ENCODE results near the gene LYPD5.
"Not testable (repeated sequence)": the region's sequence is repeated elsewhere in the genome, so short reads cannot be mapped to it uniquely, and the experiment has no call there.

LYPD5 gene

GRCh38 chr19:43776286-43776685, 26.0 kb downstream of the LYPD5 start:
- no peak for DNase-seq

GRCh38 chr19:43775299-43775890, 26.9 kb downstream of the LYPD5 start:
- no peak for DNase-seq

- not testable (repeated sequence) for DNase-seq
These were observed 27.3 kb downstream of the LYPD5 start for GRCh38 chr19:43774940-43775258.

- DNase-seq, result no peak
These were observed 27.9 kb downstream of the LYPD5 start for GRCh38 chr19:43774103-43774939.

GRCh38 chr19:43773725-43774102, 28.5 kb downstream of the LYPD5 start:
- peak; percentile 10 to 50 for DNase-seq

GRCh38 chr19:43769256-43769655, 33.0 kb downstream of the LYPD5 start:
- DNase-seq, result no peak

- DNase-seq, result no peak
These were observed 33.8 kb downstream of the LYPD5 start for GRCh38 chr19:43768273-43769050.

GRCh38 chr19:43767818-43768217, 34.4 kb downstream of the LYPD5 start:
- no peak for DNase-seq

GRCh38 chr19:43767316-43767715, 34.9 kb downstream of the LYPD5 start:
- no peak for DNase-seq

- no peak for DNase-seq
These were observed 35.5 kb downstream of the LYPD5 start for GRCh38 chr19:43766755-43767043.

GRCh38 chr19:43765109-43765876, 37.0 kb downstream of the LYPD5 start:
- no peak for DNase-seq

- DNase-seq, result not testable (repeated sequence)
These were observed 37.6 kb downstream of the LYPD5 start for GRCh38 chr19:43764684-43765083.

- no peak for DNase-seq
These were observed 38.7 kb downstream of the LYPD5 start for GRCh38 chr19:43763473-43763939.

GRCh38 chr19:43762814-43763213, 39.4 kb downstream of the LYPD5 start:
- no peak for DNase-seq

GRCh38 chr19:43760941-43761340, 41.3 kb downstream of the LYPD5 start:
- no peak for DNase-seq

GRCh38 chr19:43759515-43759914, 42.7 kb downstream of the LYPD5 start:
- DNase-seq, result no peak

- DNase-seq, result peak; percentile 20 to 51
These were observed 46.9 kb downstream of the LYPD5 start for GRCh38 chr19:43755256-43755801.

- peak; percentile 94 for DNase-seq
These were observed 47.6 kb downstream of the LYPD5 start, which contains the start of gene SMG9 for GRCh38 chr19:43754503-43755255. SMG9 (minus strand) TSS chr19:43754962; CDS start chr19:43750741, 4,221 bp downstream.

- no peak for DNase-seq
These were observed 48.1 kb downstream of the LYPD5 start for GRCh38 chr19:43754253-43754502.

GRCh38 chr19:43752287-43752875, 49.9 kb downstream of the LYPD5 start:
- no peak for DNase-seq

GRCh38 chr19:43751466-43752220, 50.6 kb downstream of the LYPD5 start:
- DNase-seq, result no peak

Measured in NCI-H524 (cell line).